HG03558 (cell line): ENCODE measurements around the gene HES4.

ENCODE experiments used
- ATAC-seq: cut with Tn5 transposase; IDR thresholded peaks from one replicate; pipeline ENCODE4 v1.9.1; 2021; ENCODE audit warnings: moderate number of reproducible peaks; ENCODE audit not compliant: unreplicated experiment; ENCODE audit errors: extremely low read depth

The HES4 gene, protein sequence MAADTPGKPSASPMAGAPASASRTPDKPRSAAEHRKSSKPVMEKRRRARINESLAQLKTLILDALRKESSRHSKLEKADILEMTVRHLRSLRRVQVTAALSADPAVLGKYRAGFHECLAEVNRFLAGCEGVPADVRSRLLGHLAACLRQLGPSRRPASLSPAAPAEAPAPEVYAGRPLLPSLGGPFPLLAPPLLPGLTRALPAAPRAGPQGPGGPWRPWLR

DNA sequence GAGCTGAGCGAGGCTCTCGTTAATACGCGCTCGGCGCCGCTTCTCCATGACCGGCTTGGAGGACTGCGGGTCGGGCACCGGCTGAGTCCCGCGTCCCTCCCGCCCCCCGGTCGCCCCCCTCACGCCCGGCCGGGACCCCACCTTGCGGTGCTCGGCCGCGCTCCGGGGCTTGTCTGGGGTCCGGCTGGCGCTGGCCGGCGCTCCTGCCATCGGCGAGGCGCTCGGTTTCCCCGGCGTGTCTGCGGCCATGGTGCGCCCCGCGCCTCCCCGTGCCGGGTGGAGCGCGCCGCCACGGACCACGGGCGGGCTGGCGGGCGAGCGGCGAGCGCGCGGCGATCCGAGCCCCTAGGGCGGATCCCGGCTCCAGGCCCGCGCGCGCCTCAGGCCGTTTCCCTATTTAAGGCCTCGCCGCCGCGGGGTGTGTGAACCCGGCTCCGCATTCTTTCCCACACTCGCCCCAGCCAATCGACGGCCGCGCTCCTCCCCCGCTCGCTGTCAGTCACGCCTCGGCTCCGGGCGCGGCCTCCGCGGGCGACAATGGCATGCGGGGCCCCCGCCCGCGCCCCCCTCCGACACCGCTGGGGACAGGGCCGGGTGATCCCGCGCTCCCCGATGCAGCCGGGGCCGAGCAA lies at the start of gene HES4:
Gene HES4 (minus strand): TSS at position 373 of the 632 bp plus-strand sequence. CDS start 124 bp downstream, at position 249.
- ATAC-seq = no peak

DNA sequence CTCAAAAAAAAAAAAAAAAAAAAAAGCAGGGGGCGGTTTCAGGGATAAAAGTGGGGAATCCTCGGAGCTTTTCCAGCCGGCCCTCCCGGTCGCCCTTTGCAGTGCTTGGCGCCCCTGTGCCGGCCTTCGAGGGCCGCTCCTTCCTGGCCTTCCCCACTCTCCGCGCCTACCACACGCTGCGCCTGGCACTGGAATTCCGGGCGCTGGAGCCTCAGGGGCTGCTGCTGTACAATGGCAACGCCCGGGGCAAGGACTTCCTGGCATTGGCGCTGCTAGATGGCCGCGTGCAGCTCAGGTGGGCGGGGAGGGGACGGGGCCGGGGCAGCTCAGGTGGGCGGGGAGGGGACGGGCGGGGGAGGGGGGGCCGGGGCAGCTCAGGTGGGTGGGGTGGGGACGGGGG lies 48.9 kb upstream of the HES4 start:
- ATAC-seq = no peak

DNA sequence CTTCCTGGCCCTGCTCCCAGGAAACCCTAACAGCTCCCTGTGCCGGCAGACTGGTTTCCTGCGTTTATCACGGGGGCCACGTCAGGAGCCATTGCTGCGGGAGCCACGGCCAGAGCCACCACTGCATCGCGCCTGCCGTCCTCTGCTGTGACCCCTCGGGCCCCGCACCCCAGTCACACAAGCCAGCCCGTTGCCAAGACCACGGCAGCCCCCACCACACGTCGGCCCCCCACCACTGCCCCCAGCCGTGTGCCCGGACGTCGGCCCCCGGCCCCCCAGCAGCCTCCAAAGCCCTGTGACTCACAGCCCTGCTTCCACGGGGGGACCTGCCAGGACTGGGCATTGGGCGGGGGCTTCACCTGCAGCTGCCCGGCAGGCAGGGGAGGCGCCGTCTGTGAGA lies 48.1 kb upstream of the HES4 start:
- ATAC-seq = no peak

DNA sequence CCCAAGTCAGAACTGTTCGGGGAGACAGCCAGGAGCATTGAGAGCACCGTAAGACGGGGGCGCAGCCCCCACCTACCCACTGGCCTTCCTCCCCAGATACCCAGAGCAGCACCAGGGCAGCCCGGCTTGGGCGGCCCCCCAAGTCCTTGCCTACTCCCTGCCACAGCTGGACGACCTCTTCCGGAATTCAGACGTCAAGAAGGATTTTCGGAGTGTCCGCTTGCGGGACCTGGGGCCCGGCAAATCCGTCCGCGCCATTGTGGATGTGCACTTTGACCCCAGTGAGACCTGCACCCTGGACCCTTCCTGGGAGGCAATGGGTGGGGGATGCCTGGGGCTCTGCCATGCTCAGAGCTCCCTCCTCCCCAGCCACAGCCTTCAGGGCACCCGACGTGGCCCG lies 47.5 kb upstream of the HES4 start:
- ATAC-seq = no peak

DNA sequence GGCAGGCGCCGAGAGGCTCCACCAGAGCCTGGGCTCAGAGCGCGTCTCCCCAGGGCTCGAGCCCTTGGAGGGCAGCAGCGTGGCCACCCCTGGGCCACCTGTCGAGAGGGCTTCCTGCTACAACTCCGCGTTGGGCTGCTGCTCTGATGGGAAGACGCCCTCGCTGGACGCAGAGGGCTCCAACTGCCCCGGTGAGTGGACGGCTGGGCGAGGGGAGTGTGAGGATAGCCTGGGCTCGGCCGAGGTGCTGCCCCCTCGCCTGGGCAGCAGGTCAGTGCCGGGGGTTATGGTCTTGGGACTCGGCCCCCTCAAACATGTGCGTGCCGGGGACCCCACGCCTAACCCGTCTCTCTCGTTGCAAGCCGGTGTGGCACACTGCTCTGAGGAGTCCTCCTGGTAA lies 46.9 kb upstream of the HES4 start:
- ATAC-seq = no peak

DNA sequence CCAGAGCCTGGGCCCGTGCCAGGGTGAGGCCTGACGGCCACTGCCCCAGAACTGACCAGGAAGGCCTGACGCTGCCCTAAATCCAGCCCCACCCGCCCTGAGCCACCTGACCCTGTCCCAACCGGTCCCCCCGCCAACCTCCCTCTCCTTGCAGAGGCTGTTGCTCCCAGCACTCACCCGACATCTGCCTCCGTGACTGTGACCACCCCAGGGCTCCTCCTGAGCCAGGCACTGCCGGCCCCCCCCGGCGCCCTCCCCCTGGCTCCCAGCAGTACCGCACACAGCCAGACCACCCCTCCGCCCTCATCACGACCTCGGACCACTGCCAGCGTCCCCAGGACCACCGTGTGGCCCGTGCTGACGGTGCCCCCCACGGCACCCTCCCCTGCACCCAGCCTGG lies 46.3 kb upstream of the HES4 start:
- ATAC-seq = no peak

DNA sequence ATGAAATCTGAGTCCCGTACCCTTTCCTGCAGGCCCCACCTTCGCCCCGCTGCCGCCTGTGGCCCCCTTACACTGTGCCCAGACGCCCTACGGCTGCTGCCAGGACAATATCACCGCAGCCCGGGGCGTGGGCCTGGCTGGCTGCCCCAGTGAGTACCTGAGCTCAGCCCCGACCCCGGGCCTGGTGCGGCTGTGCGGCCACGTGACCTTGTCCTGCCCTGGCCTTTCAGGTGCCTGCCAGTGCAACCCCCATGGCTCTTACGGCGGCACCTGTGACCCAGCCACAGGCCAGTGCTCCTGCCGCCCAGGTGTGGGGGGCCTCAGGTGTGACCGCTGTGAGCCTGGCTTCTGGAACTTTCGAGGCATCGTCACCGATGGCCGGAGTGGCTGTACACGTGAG lies 45.2 kb upstream of the HES4 start:
- no peak for ATAC-seq

DNA sequence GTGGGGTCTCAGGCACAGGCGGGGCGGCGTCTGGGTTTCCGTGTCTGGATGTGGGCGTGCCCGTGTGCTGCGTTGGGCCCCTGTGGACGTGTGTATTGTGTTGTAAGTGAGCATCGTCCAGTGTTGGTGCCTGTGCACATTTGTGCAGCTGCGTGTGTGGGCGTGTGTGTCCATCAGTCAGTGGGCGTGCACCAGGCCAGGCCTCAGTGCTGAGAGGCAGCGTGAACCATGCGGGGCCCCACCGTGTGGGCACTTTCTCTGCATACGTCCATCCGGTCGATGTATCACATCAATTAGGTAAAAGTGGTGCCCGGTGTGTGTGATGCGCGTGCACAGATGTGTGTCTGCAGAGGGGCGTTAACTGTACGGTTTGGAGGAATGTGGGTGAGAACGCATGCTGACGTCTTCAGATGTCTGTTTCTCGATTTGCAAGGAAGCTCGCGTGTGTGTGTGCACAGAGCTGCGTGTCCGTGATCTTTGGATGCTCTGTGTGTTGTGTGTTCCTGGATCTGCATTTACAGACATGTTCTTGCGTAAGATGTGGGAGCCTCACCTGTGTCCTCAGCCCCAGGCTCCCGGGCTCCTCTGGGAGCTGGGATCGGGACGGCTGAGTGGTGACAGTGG lies 44.7 kb upstream of the HES4 start:
- no peak for ATAC-seq

DNA sequence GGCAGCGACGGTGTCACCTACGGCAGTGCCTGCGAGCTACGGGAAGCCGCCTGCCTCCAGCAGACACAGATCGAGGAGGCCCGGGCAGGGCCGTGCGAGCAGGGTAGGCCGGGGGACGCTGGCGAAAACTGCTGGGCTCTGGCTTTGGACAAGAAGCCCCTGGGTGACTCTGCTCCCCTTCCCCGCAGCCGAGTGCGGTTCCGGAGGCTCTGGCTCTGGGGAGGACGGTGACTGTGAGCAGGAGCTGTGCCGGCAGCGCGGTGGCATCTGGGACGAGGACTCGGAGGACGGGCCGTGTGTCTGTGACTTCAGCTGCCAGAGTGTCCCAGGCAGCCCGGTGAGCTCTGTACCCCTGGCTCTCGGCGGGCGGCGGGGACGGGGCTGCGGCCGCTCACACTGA lies 44.0 kb upstream of the HES4 start:
- ATAC-seq = no peak

DNA sequence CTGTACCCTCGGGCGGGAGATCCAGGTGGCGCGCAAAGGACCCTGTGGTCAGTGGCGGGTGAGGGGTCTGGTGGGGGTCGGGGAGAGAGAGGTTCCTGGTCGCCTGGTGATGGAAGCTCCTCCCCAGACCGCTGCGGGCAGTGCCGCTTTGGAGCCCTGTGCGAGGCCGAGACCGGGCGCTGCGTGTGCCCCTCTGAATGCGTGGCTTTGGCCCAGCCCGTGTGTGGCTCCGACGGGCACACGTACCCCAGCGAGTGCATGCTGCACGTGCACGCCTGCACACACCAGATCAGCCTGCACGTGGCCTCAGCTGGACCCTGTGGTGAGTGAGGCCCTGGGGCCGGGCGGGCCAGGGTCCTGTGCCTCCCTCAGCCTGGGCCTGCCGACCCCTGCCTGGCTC lies 43.5 kb upstream of the HES4 start:
- ATAC-seq = no peak

DNA sequence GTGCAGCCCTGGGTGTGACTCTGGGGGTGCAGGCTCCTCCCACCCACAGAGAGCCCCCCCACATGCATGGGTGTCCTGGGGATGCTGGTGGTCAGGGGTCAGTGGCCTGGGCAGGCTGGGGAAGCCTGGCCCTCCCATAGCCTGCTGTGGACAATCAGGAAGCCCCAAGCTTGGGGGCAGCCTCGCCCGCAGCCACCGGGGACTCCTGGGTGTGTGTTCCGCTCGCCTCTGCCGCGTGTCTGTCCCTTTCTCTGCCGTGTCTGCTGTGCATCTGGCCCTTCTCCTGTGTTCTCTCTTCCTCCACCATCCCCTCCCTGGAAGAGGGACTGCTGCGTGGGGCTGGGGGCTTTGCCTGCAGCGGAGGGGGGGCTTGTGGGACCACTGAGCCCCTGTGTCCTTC lies 42.9 kb upstream of the HES4 start:
- no peak for ATAC-seq

DNA sequence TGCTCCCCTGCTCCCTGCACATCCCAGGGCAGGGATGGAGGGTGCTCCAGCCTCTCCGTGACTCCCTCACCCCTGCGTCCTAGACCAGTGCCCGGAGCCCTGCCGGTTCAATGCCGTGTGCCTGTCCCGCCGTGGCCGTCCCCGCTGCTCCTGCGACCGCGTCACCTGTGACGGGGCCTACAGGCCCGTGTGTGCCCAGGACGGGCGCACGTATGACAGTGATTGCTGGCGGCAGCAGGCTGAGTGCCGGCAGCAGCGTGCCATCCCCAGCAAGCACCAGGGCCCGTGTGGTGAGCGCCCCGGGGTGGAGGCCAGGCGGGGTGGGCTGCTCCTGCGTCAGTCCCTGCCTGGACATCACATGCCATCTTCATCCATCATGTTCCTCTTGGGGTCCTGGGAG lies 42.0 kb upstream of the HES4 start:
- ATAC-seq = no peak

DNA sequence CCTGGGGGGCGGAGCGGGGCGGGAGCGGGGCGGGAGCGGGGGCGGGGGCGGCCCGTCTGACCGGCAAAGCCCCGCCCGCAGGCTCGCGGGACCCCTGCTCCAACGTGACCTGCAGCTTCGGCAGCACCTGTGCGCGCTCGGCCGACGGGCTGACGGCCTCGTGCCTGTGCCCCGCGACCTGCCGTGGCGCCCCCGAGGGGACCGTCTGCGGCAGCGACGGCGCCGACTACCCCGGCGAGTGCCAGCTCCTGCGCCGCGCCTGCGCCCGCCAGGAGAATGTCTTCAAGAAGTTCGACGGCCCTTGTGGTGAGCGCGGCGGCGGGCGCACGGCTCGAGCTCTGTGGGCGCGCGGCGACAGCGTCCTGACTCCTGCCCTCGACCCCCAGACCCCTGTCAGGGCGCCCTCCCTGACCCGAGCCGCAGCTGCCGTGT lies 41.2 kb upstream of the HES4 start:
- ATAC-seq = no peak

DNA sequence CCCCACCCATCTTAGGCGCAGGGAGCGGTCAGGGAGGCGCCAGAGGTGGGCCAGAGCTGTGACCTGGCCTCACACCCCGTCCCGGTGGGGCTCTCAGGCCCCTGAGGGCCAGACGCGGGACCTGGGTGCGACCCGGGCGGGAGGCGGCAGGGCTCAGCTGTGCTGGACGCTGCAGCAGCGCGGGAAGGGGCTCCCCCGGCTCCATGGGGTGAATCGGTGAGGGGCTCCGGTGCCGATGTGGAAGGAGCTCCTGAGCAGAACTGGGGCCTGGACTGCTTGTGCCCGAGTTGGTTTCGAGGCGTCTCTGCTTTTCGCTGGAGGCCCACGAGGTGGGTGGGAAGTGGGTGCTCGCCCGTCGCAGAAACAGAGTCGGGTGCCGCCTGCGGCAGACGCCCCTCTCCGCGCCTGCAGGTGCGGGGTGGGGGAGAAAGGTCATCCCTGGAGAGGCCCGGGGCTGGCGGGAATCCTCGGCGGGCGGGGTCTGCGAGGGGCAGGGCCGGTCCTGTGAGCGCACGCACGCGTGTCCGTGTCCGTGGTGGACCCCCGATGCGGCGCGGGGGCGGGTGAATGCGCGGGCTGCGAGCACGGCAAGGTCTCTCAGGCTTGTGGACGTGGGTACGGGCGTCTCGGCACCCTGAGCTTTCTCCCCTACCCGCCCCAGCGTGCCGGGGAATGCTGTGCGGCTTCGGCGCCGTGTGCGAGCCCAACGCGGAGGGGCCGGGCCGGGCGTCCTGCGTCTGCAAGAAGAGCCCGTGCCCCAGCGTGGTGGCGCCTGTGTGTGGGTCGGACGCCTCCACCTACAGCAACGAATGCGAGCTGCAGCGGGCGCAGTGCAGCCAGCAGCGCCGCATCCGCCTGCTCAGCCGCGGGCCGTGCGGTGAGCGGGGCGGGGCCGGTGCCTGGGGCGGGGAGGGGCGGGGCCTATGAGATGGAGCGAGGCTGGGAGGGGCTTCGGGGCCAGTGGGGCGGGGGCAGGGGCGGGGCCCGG lies 40.4 kb upstream of the HES4 start:
- ATAC-seq = no peak

DNA sequence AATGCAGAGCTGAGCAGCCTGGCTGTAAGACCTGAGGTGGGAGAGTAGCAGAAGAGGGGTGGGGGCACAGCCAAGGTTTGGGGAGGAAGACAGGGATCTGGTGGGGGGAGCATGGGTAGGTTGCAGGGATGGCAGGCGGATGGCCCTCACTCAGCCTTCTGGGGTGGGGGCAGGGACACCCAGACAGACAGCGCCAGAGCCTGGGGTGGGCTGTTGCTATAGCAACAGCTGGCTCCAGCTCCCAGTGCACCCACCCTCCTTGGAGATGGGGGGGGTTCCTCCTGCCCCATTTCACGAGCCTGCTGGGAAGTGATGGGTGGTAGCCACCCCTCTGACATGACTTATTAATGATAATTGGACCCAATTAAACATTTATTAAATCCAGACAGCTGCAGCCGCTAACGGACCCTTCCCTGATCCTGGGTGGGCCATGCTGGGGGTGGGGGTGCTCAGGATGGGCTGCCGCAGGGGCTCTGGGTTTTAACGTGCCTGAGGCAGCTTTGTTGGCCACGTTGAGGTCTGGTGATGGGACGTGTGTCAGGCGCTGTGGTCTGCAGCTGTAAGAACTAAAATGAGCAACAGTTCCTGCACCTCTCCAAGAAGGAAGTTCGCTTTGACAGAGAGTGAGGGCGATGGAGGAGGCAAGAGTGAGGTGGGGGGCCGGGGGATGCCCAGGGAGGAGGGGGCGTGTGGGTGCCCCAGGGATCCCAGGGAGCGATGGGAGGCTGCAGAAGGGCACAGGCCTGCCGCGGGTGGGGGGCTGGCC lies 39.4 kb upstream of the HES4 start:
- ATAC-seq = no peak

DNA sequence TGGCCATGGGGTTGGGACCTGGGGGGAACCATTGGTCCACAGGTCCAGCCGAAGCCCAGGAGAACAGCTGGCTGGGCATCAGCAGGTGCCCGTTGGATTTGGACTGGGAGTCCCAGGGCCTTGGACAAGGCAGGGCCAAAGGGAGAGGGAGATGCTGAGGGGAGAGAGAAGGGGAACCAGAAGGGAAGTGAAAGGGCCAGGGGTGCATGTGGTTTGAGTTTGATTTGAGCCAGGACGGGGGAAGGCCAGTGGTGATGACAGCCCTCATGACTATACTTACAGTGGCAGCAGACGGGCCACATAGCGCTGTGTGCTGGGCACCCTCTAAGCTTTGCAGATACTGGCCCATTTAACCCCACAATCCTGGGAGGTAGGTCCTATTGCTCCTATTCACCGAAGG lies 38.8 kb upstream of the HES4 start:
- ATAC-seq = no peak

DNA sequence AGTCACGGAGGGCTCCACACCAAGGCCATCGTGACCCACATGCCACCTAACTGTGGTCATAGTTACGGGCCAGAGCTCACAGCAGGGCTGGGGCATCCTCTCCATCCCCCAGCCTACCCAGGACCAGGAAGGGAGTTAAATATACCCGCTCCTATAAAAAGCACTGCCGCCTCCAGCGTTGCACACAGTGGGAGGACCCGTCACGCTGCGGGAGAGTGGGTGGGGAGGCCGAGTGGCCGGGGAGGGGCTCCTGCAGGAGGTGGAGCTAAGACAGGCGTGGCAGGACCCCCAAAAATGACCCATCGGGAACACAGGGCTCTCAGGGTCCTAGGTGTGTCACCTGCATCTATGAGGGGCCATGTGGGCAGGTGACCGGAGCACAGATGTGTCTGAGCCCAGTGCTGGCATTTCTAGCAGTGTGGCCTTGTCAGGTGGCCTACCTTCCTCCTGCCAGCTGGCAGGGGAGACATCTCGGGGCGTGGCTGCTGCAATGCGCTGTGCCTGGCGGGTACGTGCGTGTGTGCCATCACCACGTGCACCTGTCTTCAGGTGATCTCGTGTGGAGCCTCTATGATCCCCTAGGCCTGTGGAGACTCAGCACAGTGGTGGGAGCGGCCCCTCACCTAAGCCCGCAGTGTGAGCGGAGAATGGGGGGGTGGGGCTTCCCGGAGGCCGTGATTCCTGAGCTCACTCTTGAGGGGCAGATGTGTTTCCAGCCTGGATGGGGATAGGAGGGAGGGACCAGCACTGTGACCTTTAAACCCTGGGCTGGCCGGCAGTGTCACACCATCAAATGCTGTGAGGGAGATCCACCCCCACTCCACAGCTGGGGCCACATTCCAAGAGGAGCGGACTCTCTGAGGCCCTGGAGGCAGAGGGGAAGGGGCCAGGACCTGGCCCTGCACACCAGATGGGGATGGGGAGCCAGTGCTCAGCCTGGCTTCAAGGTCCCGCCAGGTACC lies 37.8 kb upstream of the HES4 start:
- no peak for ATAC-seq

DNA sequence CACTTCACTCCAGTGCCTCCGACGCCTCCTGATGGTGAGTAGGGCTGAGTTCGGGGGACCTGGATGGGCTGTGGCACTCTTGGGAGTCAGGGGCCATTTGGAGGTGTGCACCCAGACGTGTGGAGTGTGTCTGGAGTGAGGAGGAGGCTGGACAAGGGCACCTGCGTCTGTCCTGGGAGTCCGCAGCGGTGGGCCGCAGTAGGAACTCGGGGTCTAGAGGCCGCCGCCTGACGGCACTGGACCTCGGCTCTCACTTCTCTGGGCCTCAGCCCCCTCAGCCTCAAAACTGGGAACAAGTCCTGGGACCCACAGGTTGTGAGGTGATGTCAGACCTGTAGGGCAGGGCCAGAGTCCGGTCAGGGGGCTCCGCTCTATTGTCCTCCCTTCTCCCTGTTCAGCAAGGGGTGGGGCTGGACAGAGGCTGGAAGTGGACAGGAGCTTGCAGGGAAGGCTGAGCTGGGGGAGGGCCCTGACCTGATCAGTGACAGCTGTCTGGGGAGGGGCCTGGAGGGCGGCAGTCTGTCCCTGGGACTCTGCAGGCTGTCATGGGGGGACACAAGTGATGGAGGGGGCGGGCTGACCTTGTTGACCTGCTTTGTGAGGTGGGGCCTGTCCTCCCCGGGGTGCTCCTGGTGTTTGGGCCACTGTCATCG lies 35.5 kb upstream of the HES4 start:
- no peak for ATAC-seq

DNA sequence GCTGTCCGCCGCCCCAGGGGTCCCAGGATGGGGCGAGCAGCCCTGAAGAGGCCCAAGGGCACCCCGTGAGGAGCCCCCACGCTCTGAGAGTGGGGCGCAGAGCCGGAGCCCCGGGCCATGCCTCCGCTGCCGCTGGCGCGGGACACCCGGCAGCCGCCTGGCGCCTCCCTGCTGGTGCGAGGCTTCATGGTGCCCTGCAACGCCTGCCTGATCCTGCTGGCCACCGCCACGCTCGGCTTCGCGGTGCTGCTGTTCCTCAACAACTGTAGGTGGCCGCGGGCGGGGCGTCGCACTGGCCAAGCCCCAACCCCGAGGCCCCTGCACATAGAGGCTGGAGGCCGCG lies 34.5 kb upstream of the HES4 start:
- no peak for ATAC-seq
